ENCODE measurements around the gene KANSL1.

KANSL1 gene

GRCh38 chr17:46039592-46040186, 153.5 kb downstream of the KANSL1 start:
- peaks cover 98% of the 10 kb centered on the region for H3K36me3 ChIP-seq (ENCODE audit: control insufficient read depth, low read length)

GRCh38 chr17:46038937-46039336, 154.3 kb downstream of the KANSL1 start:
- no peaks in the 10 kb centered on the region for H3K4me1 ChIP-seq (ENCODE audit: control insufficient read depth, low read length)

More at GRCh38 chr17:46039592-46040186, 153.5 kb downstream of the KANSL1 start:
- H3F3A ChIP-seq (ENCODE audit: control insufficient read depth, insufficient read depth) = no peaks in the 10 kb centered on the region
- H3K4me2 ChIP-seq (ENCODE audit: low read length) = no peak overlapping the region
- TF ChIP-seq EZH2phosphoT487 (IDR thresholded peaks at IDR 0.05; ENCODE audit: borderline replicate concordance, low read length) (no peak), CTCF (IDR thresholded peaks at IDR 0.05; ENCODE audit: low read depth, low read length, poor library complexity, severe bottlenecking) (no peak)
- no peaks in the 10 kb centered on the region for H3K4me1 ChIP-seq (ENCODE audit: control insufficient read depth, low read length)
- H3K27ac ChIP-seq (ENCODE audit: low read depth, low read length) = no peak overlapping the region
- H3K27me3 ChIP-seq (ENCODE audit: control insufficient read depth, low read length) = no peaks in the 10 kb centered on the region
- no peaks in the 10 kb centered on the region for H3K9me2 ChIP-seq (replicated peaks; ENCODE audit: control insufficient read depth, low read length)
- peaks cover 6% of the 10 kb centered on the region; the same call in 1 of the 2 replicates for H3K79me2 ChIP-seq (ENCODE audit: control insufficient read depth, low read length)
- no peaks in the 10 kb centered on the region for H4K20me1 ChIP-seq (ENCODE audit: control insufficient read depth, insufficient read depth, low read depth, low read length)
- no peaks in the 10 kb centered on the region for H3K9me3 ChIP-seq (ENCODE audit: control insufficient read depth, insufficient read depth, low read length)
- no peak overlapping the region for H3K4me3 ChIP-seq (ENCODE audit: low read length)

GRCh38 chr17:46038414-46038813, 154.8 kb downstream of the KANSL1 start:
- H3K9me2 ChIP-seq (replicated peaks; ENCODE audit: control insufficient read depth, low read length) = no peaks in the 10 kb centered on the region
- H3F3A ChIP-seq (ENCODE audit: control insufficient read depth, insufficient read depth) = no peaks in the 10 kb centered on the region
- no peak overlapping the region for H3K27ac ChIP-seq (ENCODE audit: low read depth, low read length)
- H3K79me2 ChIP-seq (ENCODE audit: control insufficient read depth, low read length) = peaks cover 3% of the 10 kb centered on the region; the same call in 1 of the 2 replicates
- peaks cover 98% of the 10 kb centered on the region for H3K36me3 ChIP-seq (ENCODE audit: control insufficient read depth, low read length)
- no peak overlapping the region for H3K4me2 ChIP-seq (ENCODE audit: low read length)
- no peaks in the 10 kb centered on the region for H3K4me1 ChIP-seq (ENCODE audit: control insufficient read depth, low read length)
- H3K4me3 ChIP-seq (ENCODE audit: low read length) = no peak overlapping the region
- no peaks in the 10 kb centered on the region for H3K9me3 ChIP-seq (ENCODE audit: control insufficient read depth, insufficient read depth, low read length)
- no peak for TF ChIP-seq EZH2phosphoT487 (IDR thresholded peaks at IDR 0.05; ENCODE audit: borderline replicate concordance, low read length)
- TF ChIP-seq CTCF (IDR thresholded peaks at IDR 0.05; ENCODE audit: low read depth, low read length, poor library complexity, severe bottlenecking) = no peak
- H3K27me3 ChIP-seq (ENCODE audit: control insufficient read depth, low read length) = no peaks in the 10 kb centered on the region
- no peaks in the 10 kb centered on the region for H4K20me1 ChIP-seq (ENCODE audit: control insufficient read depth, insufficient read depth, low read depth, low read length)

More at GRCh38 chr17:46038937-46039336, 154.3 kb downstream of the KANSL1 start:
- peaks cover 98% of the 10 kb centered on the region for H3K36me3 ChIP-seq (ENCODE audit: control insufficient read depth, low read length)
- no peak for TF ChIP-seq CTCF (IDR thresholded peaks at IDR 0.05; ENCODE audit: low read depth, low read length, poor library complexity, severe bottlenecking)
- no peaks in the 10 kb centered on the region for H3K9me2 ChIP-seq (replicated peaks; ENCODE audit: control insufficient read depth, low read length)
- H3K4me3 ChIP-seq (ENCODE audit: low read length) = no peak overlapping the region
- peaks cover 6% of the 10 kb centered on the region; the same call in 1 of the 2 replicates for H3K79me2 ChIP-seq (ENCODE audit: control insufficient read depth, low read length)
- H4K20me1 ChIP-seq (ENCODE audit: control insufficient read depth, insufficient read depth, low read depth, low read length) = no peaks in the 10 kb centered on the region
- H3K27ac ChIP-seq (ENCODE audit: low read depth, low read length) = no peak overlapping the region
- H3F3A ChIP-seq (ENCODE audit: control insufficient read depth, insufficient read depth) = no peaks in the 10 kb centered on the region
- no peaks in the 10 kb centered on the region for H3K27me3 ChIP-seq (ENCODE audit: control insufficient read depth, low read length)
- no peak overlapping the region for H3K4me2 ChIP-seq (ENCODE audit: low read length)
- no peaks in the 10 kb centered on the region for H3K9me3 ChIP-seq (ENCODE audit: control insufficient read depth, insufficient read depth, low read length)

Measured in DOHH2 (cell line).